A549 (cell line): ENCODE results near the gene NCOA3. TPM values are rescaled to one million over a fixed set of nuclear protein-coding genes. Genes with fewer than 3 reads are reported as not detected.
A peak's percentile ranks its signal among the peaks of the same experiment; 100 is the strongest.
"Not testable (repeated sequence)": the region's sequence is repeated elsewhere in the genome, so short reads cannot be mapped to it uniquely, and the experiment has no call there.

Source experiments
- ATAC-seq, 2 experiments: fragments of 200-7000 bp in 1 of 2; fragments of >200 bp in 1 of 2; cut with Nextera tagmentation in 1 of 2; cut with Tn5 transposase in 1 of 2; 3 replicates each; pipeline versions ENCODE4 v1.8.0 to v1.9.1; 2018 to 2020; ENCODE audit warnings: mild to moderate bottlenecking in 1 of 2, moderate library complexity in 1 of 2
- CTCF ChIA-PET: fragments of 300-600 bp; sonication (Branson Sonifier 250); formaldehyde crosslinking; extraction: SDS; loops from one replicate; lab custom pipeline; 2021; ENCODE audit warnings: antibody characterized with exemption, inconsistent platforms; lab: Yijun Ruan, JAX
- POLR2A ChIA-PET: fragments of 350-600 bp; formaldehyde crosslinking; extraction: SDS; loops from one replicate; lab custom pipeline; 2021; ENCODE audit warnings: antibody characterized with exemption, inconsistent platforms; lab: Yijun Ruan, JAX
- DNase-seq, 2 experiments: peaks; one replicate each; pipeline versions ENCODE4 v3.0.0 to v3.0.0-alpha.2; 2011 to 2016; ENCODE audit warnings: low read depth in 1 of 2, low spot score in 1 of 2
- FAIRE-seq: peaks from 2 replicates; lab custom pipeline; 2011; peaks lifted over from hg19 to GRCh38; lab: Jason Lieb, UNC
- H3K27ac ChIP-seq, 2 experiments: fragments of >200 bp; sonication (Bioruptor Twin); formaldehyde crosslinking; 3 replicates each; pipeline ENCODE4 v1.5.1; 2016 to 2017
- H3K4me1 ChIP-seq: fragments of >200 bp; sonication (Bioruptor Twin); formaldehyde crosslinking; 3 replicates; pipeline ENCODE4 v1.6.1; 2016
- H3K4me2 ChIP-seq: fragments of >200 bp; sonication (Bioruptor Twin); formaldehyde crosslinking; 3 replicates; pipeline ENCODE4 v1.6.1; 2016
- H3K4me3 ChIP-seq: fragments of >200 bp; sonication (Bioruptor Twin); formaldehyde crosslinking; 3 replicates; pipeline ENCODE4 v1.5.1; 2016
- H3K9me3 ChIP-seq: fragments of >200 bp; sonication (Bioruptor Twin); formaldehyde crosslinking; 3 replicates; pipeline ENCODE4 v1.6.1; 2016
- BHLHE40 ChIP-seq: IDR thresholded peaks from 2 replicates; pipeline ENCODE4 v1.6.1; 2012; ENCODE audit warnings: low read depth, low read length, inconsistent platforms
- CEBPB ChIP-seq, 2 experiments: fragments of >200 bp in 1 of 2; sonication (Bioruptor Twin) in 1 of 2; formaldehyde crosslinking in 1 of 2; IDR thresholded peaks; 2 replicates each; pipeline ENCODE4 v1.6.1; 2012 to 2016
- CHD2 ChIP-seq: fragments of 150-350 bp; IDR thresholded peaks from 2 replicates; pipeline ENCODE4 v1.6.1; 2014; ENCODE audit warnings: low read length; ENCODE audit not compliant: partially characterized antibody
- CHD4 ChIP-seq: fragments of 200-600 bp; sonication (generic); IDR thresholded peaks from 2 replicates; pipeline ENCODE4 v1.6.1; 2016; ENCODE audit warnings: antibody characterized with exemption, mild to moderate bottlenecking, borderline replicate concordance
- HEYL ChIP-seq: fragments of 250-450 bp; sonication (Bioruptor Pico); IDR thresholded peaks from 2 replicates; pipeline ENCODE4 v1.8.0; 2021; ENCODE audit warnings: mild to moderate bottlenecking, moderate library complexity
- HOXB5 ChIP-seq: fragments of 250-450 bp; sonication (Bioruptor Pico); IDR thresholded peaks from 2 replicates; pipeline ENCODE4 v1.5.0; 2020; ENCODE audit warnings: mild to moderate bottlenecking, moderate library complexity
- JUN ChIP-seq, 2 experiments: fragments of >200 bp; sonication (Bioruptor Twin); formaldehyde crosslinking; IDR thresholded peaks; 2 replicates in 1 of 2; 3 replicates in 1 of 2; pipeline ENCODE4 v1.6.1; 2016 to 2017
- JUNB ChIP-seq: fragments of >200 bp; sonication (Bioruptor Twin); formaldehyde crosslinking; IDR thresholded peaks from 2 replicates; pipeline ENCODE4 v1.6.1; 2016
- KDM1A ChIP-seq: fragments of 200-600 bp; sonication (generic); IDR thresholded peaks from 2 replicates; pipeline ENCODE4 v1.6.1; 2016; ENCODE audit warnings: low read depth, mild to moderate bottlenecking
- NPAS2 ChIP-seq: fragments of 250-450 bp; sonication (Bioruptor Pico); IDR thresholded peaks from 2 replicates; pipeline ENCODE4 v1.8.0; 2022; ENCODE audit warnings: mild to moderate bottlenecking, moderate library complexity, borderline replicate concordance
- POLR2A ChIP-seq: IDR thresholded peaks from 2 replicates; pipeline ENCODE4 v1.6.1; 2012; ENCODE audit warnings: mild to moderate bottlenecking, low read length
- RAD21 ChIP-seq, 2 experiments: fragments of >200 bp in 1 of 2; sonication (Bioruptor Twin) in 1 of 2; formaldehyde crosslinking in 1 of 2; IDR thresholded peaks in 1 of 2; conservative IDR thresholded peaks in 1 of 2; 2 replicates in 1 of 2; 3 replicates in 1 of 2; pipeline ENCODE4 v1.6.1; 2012 to 2018; ENCODE audit warnings: inconsistent platforms in 1 of 2
- RARB ChIP-seq: fragments of 250-450 bp; sonication (Bioruptor Pico); IDR thresholded peaks from 2 replicates; pipeline ENCODE4 v1.8.0; 2021; ENCODE audit warnings: mild to moderate bottlenecking, moderate library complexity
- SMC3 ChIP-seq: fragments of >200 bp; sonication (Bioruptor Twin); formaldehyde crosslinking; IDR thresholded peaks from 3 replicates; pipeline ENCODE4 v1.6.1; 2018; ENCODE audit warnings: inconsistent platforms
- SREBF2 ChIP-seq: fragments of 450-650 bp; IDR thresholded peaks from 2 replicates; pipeline ENCODE4 v1.6.1; 2014; ENCODE audit warnings: mild to moderate bottlenecking, moderate library complexity
- TFCP2L1 ChIP-seq: fragments of 250-450 bp; sonication (Bioruptor Pico); IDR thresholded peaks from 2 replicates; pipeline ENCODE4 v1.5.0; 2021; ENCODE audit warnings: mild to moderate bottlenecking
- ZC3H11A ChIP-seq: fragments of 450-650 bp; IDR thresholded peaks from 2 replicates; pipeline ENCODE4 v1.6.1; 2014; ENCODE audit warnings: antibody characterized with exemption, mild to moderate bottlenecking
- ZFP36 ChIP-seq: fragments of 450-650 bp; IDR thresholded peaks from 2 replicates; pipeline ENCODE4 v1.6.1; 2014; ENCODE audit warnings: borderline replicate concordance; ENCODE audit not compliant: partially characterized antibody
- WGBS: methylation state at CpG from one replicate; pipeline ENCODE4 v1.1.6; 2017; ENCODE audit errors: missing lambda C conversion rate; 5-methylcytosine and 5-hydroxymethylcytosine counted together
- polyA plus RNA-seq, 4 experiments: library from polyadenylated mRNA; depleted of rRNA in 3 of 4; stranded (reverse); fragments of >200 nt; fragmentation: RNase III in 1 of 4; extraction: RNeasy Plus Mini Kit Qiagen cat#74134 plus additional on column Dnase treatment in 1 of 4; gene quantifications; 2 replicates in 3 of 4; 3 replicates in 1 of 4; pipeline ENCODE4 v1.2.3, GENCODE V29; 2011 to 2017
- TF ChIP-seq, protein P1 (sequence below): fragments of >200 bp; sonication (Bioruptor Twin); formaldehyde crosslinking; IDR thresholded peaks from 3 replicates; pipeline ENCODE4 v1.5.1; 2016
- TF ChIP-seq, protein P2 (sequence below): IDR thresholded peaks from 2 replicates; pipeline ENCODE4 v1.6.1; 2012

Gene NCOA3
- polyA plus RNA-seq, 2 of the 4 experiments (the other 2 are of a cell fraction) = 42.9 to 136 TPM

DNA sequence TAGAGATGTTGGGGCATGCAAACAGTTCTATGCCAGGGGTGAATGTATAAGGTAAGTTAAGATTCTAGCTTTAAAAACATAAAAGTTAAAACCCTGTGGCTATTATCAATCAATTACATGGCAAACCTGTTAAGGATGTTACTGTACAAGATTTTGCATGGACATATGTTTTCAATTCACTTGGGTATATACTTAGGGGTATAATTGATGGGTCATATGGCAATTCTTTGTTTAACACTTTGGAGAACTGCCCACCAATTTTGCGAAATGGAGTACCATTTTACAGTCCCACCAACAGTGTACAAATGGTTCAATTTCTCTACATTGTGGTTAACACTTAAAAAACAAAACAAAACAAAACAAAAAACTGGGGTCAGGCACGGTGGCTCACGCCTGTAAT lies 9.4 kb upstream of the NCOA3 start (continued):
- TF ChIP-seq, protein P1, sequence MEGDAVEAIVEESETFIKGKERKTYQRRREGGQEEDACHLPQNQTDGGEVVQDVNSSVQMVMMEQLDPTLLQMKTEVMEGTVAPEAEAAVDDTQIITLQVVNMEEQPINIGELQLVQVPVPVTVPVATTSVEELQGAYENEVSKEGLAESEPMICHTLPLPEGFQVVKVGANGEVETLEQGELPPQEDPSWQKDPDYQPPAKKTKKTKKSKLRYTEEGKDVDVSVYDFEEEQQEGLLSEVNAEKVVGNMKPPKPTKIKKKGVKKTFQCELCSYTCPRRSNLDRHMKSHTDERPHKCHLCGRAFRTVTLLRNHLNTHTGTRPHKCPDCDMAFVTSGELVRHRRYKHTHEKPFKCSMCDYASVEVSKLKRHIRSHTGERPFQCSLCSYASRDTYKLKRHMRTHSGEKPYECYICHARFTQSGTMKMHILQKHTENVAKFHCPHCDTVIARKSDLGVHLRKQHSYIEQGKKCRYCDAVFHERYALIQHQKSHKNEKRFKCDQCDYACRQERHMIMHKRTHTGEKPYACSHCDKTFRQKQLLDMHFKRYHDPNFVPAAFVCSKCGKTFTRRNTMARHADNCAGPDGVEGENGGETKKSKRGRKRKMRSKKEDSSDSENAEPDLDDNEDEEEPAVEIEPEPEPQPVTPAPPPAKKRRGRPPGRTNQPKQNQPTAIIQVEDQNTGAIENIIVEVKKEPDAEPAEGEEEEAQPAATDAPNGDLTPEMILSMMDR = no peak
- no peak for TF ChIP-seq CHD2
- no peak for TF ChIP-seq BHLHE40
- TF ChIP-seq ZC3H11A = no peak
- TF ChIP-seq ZFP36 = no peak
- no peak for TF ChIP-seq JUN (IDR thresholded peaks at IDR 0.05)
- TF ChIP-seq SMC3 = no peak
- TF ChIP-seq POLR2A = no peak
- no peak for TF ChIP-seq RAD21 (conservative IDR thresholded peaks at IDR 0.05 in 1 of 2, IDR thresholded peaks at IDR 0.05 in 1 of 2)
- TF ChIP-seq, all 56 proteins: peak for 0

GRCh38 chr20:47493175-47493962 lies 8.3 kb upstream of the NCOA3 start:
- ChIA-PET CTCF (interaction anchor here (0.5 to 1.7 kb wide), 8 partner anchors 8 to 741 kb away, joined by 3 to 9 read pairs (median 4); partner anchors contain the start of gene NCOA3), POLR2A (interaction anchor here (0.6 to 2.5 kb wide), 5 partner anchors 9 to 103 kb away, joined by 3 to 30 read pairs (median 3); partner anchors contain the start of gene NCOA3)
- peak overlapping the region; percentile 59 for H3K4me2 ChIP-seq
- no peak for FAIRE-seq
- DNase-seq = peak; percentile 37 to 64
- TF ChIP-seq TFCP2L1 (CRISPR knock-in tag) = no peak
- no peak for TF ChIP-seq CHD4
- TF ChIP-seq CEBPB (IDR thresholded peaks at IDR 0.05) = peak; percentile 48 to 83; a peak in 3 of 4 replicates
- no peak for TF ChIP-seq KDM1A
- TF ChIP-seq, protein P2, sequence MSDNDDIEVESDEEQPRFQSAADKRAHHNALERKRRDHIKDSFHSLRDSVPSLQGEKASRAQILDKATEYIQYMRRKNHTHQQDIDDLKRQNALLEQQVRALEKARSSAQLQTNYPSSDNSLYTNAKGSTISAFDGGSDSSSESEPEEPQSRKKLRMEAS = peak; percentile 27; the same call in 1 of the 2 replicates
- no peak for TF ChIP-seq RARB
- H3K27ac ChIP-seq = peak overlapping the region; percentile 60 to 73
- no peak overlapping the region; the same call in 2 of the 3 replicates for H3K4me3 ChIP-seq
- H3K4me1 ChIP-seq = peaks cover 21% of the 10 kb centered on the region
- ATAC-seq = peak; percentile 69 to 74
- H3K9me3 ChIP-seq = 0 out of 3 replicates have a peak, but pooled peaks cover 6% of the 10 kb centered on the region
- 5% methylated on average over 3 of the region's 3 CpGs for WGBS

DNA sequence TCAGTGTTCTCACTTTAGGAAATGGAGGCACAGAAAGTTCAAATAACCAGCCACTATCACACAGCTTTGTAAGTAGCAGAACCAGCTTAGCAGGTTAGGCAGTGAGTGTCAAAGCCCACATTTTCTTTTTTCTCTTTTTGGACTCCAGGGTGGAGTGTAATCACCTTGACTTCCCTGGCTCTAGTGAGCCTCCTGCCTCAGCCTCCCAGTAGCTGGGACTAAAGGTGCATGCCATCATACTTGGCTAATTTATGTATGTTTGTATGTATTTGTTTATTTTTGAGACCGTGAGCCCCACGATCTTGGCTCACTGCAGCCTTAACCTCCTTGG lies 7.8 kb upstream of the NCOA3 start:
- Histone ChIP-seq H3K27ac (peak overlapping the region; percentile 60 to 73), H3K4me2 (peak overlapping the region; percentile 59), H3K4me1 (peaks cover 21% of the 10 kb centered on the region)
- CTCF ChIA-PET = interaction anchor here (0.9 to 1.7 kb wide), 6 partner anchors 8 to 742 kb away, joined by 3 to 9 read pairs (median 4); partner anchors contain the start of gene NCOA3
- FAIRE-seq = no peak
- DNase-seq = no peak
- POLR2A ChIA-PET = interaction anchor here (1.0 to 2.5 kb wide), 3 partner anchors 8 to 62 kb away, joined by 3 to 30 read pairs (median 3); partner anchors contain the start of gene NCOA3
- TF ChIP-seq SMC3 (no peak), NPAS2 (no peak), BHLHE40 (no peak), SREBF2 (no peak), RAD21 (conservative IDR thresholded peaks at IDR 0.05 in 1 of 2, IDR thresholded peaks at IDR 0.05 in 1 of 2) (no peak), CHD4 (no peak), HEYL (CRISPR knock-in tag) (no peak), HOXB5 (CRISPR knock-in tag) (no peak), JUNB (no peak)
- TF ChIP-seq, all 56 proteins: peak for 0
- peak in 1 of 2 experiments; percentile 28; a peak in 2 of 6 replicates for ATAC-seq
- 36% methylated on average over 2 of the region's 2 CpGs for WGBS
- Histone ChIP-seq H3K4me3 (no peak overlapping the region; the same call in 2 of the 3 replicates), H3K9me3 (0 out of 3 replicates have a peak, but pooled peaks cover 6% of the 10 kb centered on the region)

- POLR2A ChIA-PET, H3K4me3 ChIP-seq, DNase-seq, H3K9me3 ChIP-seq, H3K4me2 ChIP-seq, ATAC-seq, CTCF ChIA-PET, FAIRE-seq: not testable (repeated sequence)
- Histone ChIP-seq H3K4me1 (peaks cover 21% of the 10 kb centered on the region), H3K27ac (peak overlapping the region; percentile 60 to 73; a peak in 4 of 6 replicates)
- WGBS = 89% methylated on average over 11 of the region's 11 CpGs
These were observed 7.1 kb upstream of the NCOA3 start for GRCh38 chr20:47494606-47495005.
